ENCODE data around the gene SOX30.

GRCh38 chr5:157659868-157660660 lies 7.8 kb upstream of the SOX30 start:
- TF ChIP-seq CTCF (IDR thresholded peaks at IDR 0.05) (no peak), POLR2A (IDR thresholded peaks at IDR 0.05) (no peak)

All from testis (tissue), 2 donors.